GM18511 (cell line): ENCODE measurements around the gene ATP6V0A4.
A peak's percentile ranks its signal among the peaks of the same experiment; 100 is the strongest.
"Not testable (repeated sequence)": the region's sequence is repeated elsewhere in the genome, so short reads cannot be mapped to it uniquely, and the experiment has no call there.

Experiments
- ATAC-seq: cut with Tn5 transposase; IDR thresholded peaks from one replicate; pipeline ENCODE4 v1.9.1; 2021; ENCODE audit warnings: mild to moderate bottlenecking, moderate library complexity; ENCODE audit not compliant: unreplicated experiment

ATP6V0A4 gene

DNA sequence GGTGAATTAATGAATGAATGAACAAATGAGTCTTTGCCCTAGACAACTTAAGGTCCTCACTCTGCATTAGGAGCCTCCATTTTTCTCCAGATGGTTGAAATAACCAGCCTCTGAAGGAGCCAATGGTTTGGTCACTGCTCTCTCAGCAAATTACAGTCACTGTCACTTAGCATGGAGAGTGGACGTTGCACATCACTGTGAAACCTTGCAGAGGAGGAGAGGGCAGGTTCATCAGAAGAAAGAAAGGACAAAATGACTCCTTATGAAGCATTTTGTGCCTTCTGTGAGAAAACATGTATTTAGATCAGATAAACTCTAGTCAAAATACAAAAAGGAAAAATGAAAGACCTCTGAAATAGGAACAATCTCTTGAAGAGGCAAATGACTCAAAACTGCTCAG is 6.6 kb upstream of the ATP6V0A4 start:
- ATAC-seq: no peak

GRCh38 chr7:138802706-138803105 is 4.7 kb upstream of the ATP6V0A4 start:
- ATAC-seq: no peak

GRCh38 chr7:138801256-138801655 is 3.3 kb upstream of the ATP6V0A4 start:
- no peak for ATAC-seq

DNA sequence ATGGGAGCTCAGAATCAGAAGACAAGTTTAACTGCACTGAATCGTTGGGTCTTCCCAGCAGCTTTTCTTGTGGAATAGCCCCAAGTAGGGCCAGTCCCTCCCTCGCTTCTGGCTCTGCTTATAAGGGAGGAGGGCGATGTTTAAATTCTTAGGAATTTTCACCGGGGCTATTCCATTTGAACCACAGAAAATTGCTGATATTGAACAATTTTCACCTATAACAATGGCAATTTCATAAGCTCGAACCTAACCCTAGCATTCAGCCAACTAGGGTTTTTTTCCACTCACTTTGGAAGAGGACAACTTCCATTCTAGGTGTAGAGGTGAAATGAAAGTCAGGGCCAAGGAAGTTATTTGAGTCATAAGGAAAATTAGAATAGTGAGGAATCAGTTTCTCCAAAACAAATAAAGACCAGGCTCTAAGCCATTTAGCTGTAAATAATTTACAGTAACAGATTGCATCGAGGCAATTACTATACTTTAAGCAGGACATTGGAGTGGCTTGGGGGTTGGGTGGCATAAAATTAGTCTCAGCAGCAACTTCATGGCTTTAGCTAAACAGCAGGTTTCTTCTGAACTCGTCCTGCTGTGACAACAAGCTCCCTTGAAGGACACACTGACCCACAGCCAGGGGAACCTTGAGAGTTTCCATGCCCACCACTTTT is 1.5 kb upstream of the ATP6V0A4 start:
- ATAC-seq: no peak

GRCh38 chr7:138798836-138799235 is 840 bp upstream of the ATP6V0A4 start:
- no peak for ATAC-seq

DNA sequence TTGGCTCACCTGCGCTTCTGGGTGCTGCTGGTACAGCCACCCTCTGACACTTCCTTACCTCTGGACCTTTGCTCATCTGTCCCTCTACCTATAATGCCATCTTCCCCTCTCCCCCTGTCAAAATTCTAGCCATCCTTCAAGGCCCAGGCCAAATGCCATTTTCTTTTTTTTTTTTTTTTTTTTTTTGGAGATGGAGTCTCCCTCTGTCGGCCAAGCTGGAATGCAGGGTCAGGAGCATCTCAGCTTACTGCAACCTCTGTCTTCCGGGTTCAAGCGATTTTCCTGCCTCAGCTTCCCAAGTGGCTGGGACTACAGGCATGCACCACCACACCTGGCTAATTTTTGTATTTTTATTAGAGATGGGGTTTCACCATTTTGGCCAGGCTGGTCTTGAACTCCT is 950 bp downstream of the ATP6V0A4 start:
- not testable (repeated sequence) for ATAC-seq

DNA sequence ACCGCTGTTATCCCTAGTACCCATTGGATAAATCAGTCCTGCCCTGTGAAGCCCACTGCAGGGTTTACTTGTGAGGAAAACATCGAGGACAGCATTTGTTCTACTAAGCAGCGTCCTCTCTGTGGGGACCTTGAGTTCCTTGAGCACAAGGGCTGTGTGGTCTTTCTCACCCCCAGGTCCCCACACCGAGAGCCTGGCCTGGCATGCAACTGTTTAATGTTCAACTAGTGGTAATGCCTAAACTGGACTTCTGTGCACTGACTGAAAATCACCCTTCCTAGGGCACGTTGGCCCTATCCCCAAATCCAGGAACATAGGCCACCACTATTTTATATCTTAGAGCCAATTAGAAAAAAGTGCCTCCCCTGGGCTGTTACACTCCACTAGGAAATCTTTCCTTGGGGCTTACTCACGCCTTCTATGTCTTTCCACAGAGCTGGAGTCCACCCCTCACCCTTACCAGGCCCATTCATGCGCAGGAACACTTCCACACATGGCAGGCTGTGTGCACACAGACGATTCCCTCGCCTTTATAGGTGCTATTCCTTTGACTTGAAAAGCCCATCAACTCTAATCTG is 1.9 kb downstream of the ATP6V0A4 start:
- ATAC-seq: peak; percentile 70

- no peak for ATAC-seq
Measured at GRCh38 chr7:138785587-138786437, 12.2 kb downstream of the ATP6V0A4 start.

DNA sequence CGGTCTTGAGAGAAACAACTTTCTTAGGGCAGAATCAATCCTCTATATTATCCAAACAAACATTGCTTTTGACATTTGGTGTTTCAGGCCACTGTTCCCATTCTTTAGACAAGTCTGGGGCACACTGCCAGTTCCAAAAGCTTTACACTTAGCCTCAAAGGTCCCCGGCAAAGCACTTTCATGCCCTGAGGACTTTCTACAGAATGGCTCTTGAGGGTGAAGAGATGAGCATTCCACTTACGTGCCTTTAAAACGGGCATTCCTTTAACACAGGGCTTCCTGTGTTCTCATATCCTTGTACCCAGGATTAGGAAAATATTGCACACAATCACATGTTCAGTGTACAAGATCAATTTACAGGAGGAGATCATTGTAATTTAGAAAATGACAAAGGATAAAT is 13.3 kb downstream of the ATP6V0A4 start:
- no peak for ATAC-seq

DNA sequence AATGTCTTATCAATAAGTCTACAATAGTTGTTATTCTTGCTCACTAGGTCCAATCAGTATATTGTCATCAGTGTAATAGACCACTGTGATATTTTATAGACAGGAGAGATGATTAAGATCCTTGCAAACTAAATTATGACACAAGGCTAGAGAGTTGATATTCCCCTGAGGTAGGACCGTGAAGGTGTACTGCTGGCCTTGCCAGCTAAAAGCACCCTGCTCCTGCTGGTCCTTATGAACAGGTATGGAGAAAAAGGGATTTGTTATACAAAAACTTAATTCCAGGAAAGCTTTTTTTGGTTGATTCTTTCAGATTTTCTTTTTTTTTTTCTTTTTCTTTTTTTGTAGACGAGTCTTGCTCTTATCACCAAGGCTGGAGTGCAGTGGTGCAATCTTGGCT is 17.0 kb downstream of the ATP6V0A4 start:
- no peak for ATAC-seq

GRCh38 chr7:138776166-138776833 is 21.7 kb downstream of the ATP6V0A4 start:
- no peak for ATAC-seq

- no peak for ATAC-seq
Measured at GRCh38 chr7:138773817-138774216, 24.2 kb downstream of the ATP6V0A4 start.

DNA sequence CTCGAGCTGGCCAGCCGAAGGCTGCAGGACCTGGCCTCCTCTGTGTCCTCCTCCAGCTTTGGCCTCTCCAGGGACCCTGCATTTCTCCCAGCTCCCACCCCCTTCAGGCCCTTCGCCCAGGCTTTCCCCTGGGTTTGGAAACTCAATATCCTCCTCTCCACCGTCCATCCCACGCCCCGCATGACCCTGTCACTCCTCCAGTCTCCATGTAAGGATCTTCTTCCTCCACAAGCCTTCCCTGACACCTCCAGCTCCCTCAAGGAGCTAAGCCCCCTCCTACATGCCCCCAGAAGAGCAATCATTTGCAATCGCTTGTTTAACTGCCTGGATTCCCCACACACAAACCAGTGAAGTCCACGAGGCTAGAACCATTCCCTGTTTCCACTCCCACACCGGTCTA is 24.8 kb downstream of the ATP6V0A4 start:
- ATAC-seq: no peak

GRCh38 chr7:138770904-138771303 is 27.1 kb downstream of the ATP6V0A4 start:
- ATAC-seq: no peak

GRCh38 chr7:138768241-138768640 is 29.8 kb downstream of the ATP6V0A4 start:
- ATAC-seq: no peak

GRCh38 chr7:138756591-138757242 is 41.3 kb downstream of the ATP6V0A4 start:
- no peak for ATAC-seq

GRCh38 chr7:138755842-138756590 is 42.0 kb downstream of the ATP6V0A4 start:
- no peak for ATAC-seq

DNA sequence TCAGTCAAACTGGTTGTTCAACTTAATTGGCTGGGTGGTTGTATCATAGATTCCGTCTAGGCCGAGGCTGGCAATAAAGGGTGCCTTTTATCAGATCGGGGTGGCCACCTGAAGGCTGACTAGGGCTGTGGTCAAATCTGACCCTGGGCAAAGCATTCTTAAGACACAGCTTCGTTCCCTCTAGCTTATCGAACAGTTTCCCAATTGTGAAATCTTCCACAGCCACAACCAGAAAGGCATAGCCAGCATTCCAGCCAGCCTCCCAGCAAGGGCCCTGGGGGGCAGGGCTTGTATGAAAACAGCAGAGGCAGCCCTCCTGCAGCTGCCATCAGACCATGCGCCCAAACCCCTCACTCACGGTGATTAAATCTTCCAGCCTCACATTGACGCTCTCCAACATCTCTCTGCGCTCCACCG is 42.7 kb downstream of the ATP6V0A4 start:
- no peak for ATAC-seq

DNA sequence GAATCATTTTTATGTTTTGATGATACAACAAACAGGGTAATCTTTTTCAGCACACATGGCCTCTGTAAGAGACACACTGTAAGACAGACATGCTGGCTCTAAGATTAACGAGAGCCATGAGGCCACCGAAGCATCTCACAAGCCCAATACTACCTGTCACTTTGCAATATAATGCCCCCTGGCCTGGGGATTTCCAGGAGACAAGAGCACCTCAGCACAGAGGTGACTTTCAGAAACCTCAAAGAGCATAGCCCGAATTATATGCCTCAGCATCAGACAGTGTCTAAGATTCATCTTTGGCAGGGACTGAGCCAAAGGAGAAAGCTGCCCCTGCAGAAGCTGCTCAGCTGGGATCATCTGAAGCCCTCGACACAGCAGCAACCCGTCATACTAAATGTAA is 44.4 kb downstream of the ATP6V0A4 start:
- ATAC-seq: no peak

- no peak for ATAC-seq
Measured at GRCh38 chr7:138753150-138753518, 44.9 kb downstream of the ATP6V0A4 start.
